HS-27A (cell line): ENCODE measurements around the gene LCTL.
"Not testable (repeated sequence)": the region's sequence is repeated elsewhere in the genome, so short reads cannot be mapped to it uniquely, and the experiment has no call there.

Experiments
- DNase-seq: peaks from one replicate; pipeline ENCODE4 v3.0.0-alpha.2; 2012; ENCODE audit warnings: low read depth, missing footprints

LCTL gene

DNA sequence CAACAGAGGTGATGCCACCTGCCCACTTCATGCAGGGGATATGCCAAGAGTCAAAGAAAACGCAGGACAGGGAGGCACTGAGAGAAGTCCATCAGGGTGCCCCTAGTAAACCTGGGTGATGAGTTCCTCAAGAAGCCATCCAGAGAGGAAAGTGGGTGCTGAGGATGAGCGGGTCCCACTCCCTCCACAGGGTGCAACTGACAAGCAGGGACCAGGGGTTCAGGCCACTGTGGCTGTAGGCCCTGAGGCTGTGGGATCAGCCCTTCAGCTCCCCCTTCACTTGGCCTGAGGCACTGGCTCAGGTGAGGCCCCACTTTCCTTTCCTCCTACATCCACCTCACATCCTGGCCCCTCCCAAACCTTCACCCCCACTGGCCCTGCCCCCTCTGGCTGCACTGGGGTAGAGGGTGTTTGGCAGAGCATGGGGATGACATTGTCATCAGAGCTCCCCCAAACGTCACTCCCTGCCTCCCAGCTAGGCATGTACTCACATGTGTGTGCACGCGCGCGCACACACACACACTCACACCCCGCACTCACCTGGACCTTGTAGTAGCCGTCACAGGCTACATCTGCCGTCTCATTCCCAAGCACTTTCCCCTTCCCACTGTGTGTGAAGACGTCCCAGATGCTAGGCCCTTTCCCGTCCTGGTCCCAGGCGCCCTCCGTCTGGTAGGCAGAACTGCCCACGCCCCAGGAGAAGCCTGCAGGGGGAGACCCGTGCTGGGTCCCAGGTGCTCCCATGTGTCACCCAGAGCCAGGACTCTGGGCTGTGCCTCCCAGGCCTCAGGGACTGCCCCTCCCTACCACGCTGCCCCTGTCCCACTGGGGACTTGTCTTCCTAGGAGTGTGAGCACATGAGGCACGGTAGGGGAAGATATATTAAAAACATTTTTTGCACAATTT lies 1.4 kb downstream of the LCTL start:
- no peak for DNase-seq

DNA sequence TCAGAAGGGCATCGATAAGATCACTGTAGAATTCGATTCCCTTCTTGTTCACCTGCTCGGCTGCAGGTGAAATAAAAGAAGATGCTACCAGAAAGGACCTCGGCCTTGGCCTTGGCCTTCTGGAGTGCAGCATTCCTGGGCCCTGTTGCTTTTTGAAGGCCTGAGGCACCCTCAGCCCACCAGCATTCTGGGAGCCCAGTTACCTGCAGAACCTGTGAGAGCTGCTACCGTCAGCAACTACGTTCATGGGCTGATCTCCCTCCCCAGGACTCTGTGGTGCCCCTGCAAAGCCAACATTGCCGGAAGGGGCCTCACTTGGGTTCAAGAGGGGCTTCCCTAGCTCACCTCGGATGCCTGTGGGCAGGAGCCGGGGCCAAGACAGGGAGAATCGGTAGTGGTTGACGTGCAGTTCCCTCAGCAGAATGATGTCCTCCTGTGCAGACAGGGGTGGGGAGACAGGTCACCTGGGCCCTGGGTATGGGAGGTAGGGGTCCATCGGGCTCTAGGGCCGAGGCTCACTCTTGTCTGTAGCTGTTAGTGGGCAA lies 2.2 kb downstream of the LCTL start:
- DNase-seq = no peak

DNA sequence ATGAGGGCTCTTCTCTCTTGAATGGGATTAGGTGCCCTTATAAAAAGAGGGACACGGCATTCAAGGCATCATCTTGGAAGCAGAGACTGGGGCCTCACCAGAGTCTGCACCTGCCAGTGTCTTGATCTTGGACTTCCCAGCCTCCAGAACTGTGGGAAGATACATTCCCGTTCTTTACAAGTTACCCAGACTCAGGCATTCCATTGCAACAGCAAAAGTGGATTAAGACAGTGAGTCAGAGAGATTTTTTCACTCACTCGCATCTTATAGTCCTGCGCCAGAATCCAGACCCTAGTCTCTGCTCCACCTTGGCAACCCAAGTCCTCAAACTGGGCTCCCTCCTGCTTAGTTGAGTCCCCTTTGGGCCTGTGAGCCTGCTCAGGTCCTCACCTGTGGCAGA lies 2.7 kb downstream of the LCTL start:
- no peak for DNase-seq

DNA sequence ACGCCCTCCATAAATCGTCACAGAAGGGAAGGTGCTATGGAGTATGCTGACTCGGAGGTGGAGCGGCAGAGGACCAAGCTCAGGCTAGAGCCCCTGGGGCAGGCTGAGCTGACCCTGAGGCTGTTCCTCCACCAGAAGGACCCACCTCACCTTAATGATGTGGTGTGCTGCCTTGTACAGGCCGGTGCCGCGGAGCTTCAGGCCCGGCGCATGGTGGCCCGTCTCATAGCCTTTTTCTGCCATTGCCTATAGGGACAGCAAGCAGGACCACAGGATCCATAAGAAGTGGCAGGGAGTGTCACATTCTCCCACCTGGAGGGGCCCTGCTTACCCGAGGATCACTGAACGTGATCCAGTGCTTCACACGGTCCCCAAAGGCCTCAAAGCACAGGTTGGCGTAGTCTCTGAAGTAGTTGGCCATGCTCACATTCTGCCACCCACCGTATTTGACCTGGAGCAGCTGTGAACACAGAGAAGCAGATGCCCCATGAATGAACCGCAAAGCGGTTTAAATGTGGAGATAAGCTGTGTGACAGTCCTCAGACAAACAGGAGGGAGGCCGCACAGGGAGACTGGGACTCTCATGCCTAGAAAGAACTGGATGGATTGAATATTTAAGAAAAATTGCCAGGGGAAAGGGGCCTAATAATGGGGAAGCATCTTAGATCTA lies 4.8 kb downstream of the LCTL start:
- no peak for DNase-seq

DNA sequence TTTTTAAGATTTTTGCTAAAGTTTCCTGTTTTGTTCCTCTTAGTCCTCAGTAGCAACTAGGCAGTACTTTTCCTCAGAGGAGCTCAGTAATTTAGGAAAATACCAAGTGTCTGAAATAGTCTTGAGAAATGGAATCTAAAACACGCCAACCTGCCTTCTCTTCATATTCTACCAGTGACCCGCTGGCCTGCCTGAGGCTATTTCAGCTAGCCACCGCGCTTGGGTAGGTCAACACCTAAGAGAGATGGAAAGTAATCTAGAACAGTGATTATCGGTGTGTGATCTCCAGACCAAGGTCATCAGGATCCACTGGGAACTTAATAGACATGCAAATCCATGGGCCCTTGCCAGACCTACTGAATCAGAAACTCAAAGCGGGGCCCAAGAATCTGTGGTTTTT lies 7.5 kb downstream of the LCTL start:
- DNase-seq = no peak

DNA sequence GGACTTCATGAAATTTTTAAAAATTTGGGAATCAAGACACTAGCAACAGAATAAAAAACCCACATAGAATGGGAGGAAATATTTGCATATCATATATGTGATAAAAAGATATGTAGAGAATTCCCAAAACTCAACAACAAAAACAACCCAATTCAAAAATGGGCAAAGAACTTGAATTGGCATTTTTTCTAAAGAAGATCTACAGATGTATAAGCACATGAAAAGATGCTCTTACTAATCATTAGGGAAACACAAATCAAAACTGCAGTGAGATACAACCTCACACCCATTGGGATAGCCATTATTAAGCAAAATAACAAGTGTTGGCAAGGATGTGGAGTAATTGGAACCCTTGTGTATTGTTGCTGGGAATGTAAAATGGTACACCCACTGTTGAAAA lies 10.1 kb downstream of the LCTL start:
- DNase-seq = no peak

DNA sequence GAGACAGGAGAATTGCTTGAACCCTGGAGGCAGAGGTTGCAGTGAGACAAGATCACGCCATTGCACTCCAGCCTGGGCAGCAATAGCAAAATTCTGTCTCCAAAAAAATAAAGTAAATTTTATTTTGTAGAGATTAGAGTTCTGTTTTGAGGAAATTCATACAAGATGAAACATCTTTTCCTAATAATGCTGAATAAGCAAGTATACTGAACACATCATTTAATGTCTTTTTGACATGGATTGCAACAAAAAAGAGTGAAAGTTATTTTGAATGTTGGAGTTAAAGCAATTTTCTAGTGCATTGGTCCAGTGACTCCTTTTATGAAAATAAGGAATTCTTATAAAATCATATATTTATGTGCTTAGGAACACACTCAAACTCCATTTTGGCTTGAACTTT lies 20.5 kb downstream of the LCTL start:
- no peak for DNase-seq

DNA sequence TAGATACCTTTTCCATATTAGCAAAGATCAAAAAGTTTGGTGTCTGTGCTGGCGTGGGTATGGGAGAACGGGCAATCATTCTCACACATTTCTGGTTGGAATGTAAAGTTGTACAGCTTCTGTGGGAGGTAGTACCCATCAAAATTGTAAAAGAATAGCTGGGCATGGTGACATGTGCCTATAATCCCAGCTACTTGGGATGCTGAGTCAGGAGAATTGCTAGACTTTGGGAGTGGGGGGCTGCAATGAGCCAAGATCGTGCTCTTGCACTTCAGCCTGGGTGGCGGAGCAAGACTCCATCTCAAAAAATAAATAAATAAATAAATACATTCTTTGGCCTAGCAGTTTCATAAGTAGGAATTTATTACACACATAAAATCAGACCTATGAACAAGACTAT lies 22.9 kb downstream of the LCTL start:
- DNase-seq = no peak

DNA sequence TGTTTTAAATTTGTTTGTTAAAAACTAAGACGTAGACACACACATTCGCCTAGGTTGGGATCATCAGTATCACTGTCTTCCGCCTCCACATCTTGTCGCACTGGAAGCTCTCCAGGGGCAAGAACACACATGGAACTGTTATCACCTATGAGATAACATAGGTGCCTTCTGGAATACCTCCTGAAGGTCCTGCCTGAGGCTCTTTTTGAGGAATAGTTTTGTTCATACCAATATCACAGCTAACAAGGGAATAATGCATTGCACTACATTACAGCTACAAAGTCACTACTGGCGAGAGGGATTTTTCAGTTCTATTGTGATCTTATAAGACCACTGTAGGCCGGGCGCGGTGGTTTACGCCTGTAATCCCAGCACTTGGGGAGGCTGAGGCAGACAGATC lies 30.7 kb downstream of the LCTL start:
- no peak for DNase-seq

DNA sequence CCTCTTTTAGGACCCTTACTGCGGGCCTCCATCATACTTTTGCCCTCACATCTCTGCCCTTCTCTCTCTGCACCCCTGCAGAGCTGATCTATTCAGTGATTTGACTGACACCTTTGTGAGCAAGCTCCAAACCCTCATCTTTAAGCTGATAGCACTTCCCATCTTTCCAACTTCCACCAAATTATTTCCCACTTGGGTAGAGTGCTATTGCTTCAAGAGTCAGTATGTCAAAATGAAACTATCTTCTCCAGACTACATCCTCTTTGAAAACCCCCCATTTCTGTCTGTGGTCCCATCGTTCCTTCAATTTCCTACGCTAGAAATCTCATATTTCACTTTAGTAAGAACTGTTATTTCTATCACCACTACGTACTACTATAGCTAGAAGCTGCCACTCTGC lies 41.0 kb downstream of the LCTL start:
- no peak for DNase-seq

DNA sequence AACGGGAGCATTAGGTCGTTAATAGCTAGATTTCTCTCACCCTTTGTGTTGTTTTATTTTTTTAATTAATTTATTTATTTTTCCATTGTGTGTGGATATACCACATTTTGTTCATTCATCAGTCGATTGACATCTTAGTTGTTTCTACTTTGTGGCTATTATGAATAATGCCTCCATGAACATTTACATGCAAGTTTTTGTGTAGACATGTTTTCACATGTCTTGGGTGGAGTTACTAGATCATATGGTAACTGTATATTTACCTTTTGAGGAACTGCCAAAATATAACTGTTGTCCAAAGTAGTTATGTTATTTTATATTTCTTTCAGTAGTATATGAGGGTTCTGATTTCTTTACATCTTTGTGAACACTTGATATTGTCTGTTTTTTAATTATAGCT lies 41.9 kb downstream of the LCTL start:
- no peak for DNase-seq

DNA sequence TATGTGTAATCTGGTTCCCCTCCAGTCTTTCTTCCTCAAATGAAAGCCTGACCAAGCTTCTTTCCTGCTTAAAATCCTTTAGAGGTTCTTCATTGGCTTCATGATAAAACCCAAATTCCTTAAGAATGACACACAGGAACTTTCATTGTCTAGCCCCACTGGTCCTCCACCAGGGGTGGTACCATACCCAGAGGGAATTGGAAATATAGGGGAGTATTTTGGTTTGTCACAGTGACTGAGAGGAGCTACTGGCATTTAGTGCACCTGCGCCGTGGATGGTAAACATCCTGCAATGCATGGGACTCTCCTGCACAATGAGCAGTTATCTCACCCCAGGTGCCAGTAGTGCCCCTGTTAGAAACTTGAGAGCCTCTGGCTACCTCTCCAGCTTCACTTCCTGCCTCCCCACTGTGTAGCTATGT lies 49.9 kb downstream of the LCTL start:
- peak; percentile 24 for DNase-seq

DNA sequence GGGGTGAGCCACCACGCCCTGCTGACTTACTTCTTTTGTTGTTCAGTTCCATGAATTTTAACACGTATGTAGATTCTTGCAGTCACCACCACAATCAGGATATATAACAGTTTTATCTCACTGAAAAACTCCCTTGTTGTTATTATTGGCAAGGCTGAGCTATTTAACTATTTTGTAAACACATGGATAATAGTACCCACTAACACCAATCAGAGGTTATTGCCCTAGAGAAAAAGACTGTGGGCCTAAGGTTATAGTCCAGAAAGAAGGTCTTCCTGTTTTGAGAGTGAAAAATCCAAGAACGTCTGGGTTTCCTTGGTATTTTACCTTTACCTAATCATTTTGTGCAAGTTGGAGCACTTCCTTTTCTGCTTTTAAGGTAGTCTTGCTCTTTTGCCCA lies 51.2 kb downstream of the LCTL start:
- DNase-seq = no peak

DNA sequence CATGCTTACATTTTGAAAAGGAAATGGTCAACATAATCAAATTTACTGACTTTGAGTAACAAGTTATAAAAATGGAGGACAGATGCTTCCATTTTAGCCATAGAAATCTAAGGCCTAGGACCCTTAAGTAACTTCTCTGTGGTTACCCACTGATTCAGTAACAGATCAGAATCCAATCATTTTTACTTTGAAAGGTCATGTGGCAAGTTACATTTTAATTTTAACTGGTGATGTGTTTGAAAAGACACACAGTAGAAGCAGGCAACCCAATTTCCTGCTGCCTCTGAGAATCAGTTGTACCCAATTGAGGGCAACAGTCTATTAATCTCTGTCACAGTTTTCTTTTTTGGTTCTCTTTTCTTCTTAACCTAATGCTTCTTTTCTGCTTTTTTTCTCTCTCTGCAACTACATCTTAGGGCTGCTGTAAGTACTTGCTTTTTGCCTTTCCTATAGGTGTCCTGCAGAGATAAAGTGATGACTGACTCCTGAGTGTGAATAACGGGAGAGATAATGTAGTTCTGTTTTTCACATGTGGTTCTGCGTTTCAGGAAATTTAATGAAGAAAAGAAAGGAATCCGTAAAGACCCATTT lies 57.4 kb downstream of the LCTL start:
- DNase-seq = no peak

DNA sequence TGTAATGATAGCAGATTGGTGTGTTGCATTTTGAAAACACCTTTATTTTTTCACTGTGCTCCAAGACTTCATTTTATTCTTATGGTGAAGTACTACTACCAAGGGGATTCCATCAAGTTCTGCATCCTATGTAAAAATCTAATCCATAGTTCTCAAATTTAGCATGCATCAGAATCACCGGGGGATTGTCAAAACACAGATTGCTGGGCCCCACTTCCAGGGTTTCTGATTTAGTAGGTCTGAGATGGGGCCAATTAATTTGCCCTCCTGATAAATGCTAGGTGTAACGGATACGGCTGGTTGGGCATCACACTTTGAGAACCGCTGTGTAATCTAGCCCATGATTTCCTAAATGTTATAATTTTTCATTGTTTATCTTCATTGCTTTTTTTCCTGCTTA lies 60.0 kb downstream of the LCTL start:
- no peak for DNase-seq

DNA sequence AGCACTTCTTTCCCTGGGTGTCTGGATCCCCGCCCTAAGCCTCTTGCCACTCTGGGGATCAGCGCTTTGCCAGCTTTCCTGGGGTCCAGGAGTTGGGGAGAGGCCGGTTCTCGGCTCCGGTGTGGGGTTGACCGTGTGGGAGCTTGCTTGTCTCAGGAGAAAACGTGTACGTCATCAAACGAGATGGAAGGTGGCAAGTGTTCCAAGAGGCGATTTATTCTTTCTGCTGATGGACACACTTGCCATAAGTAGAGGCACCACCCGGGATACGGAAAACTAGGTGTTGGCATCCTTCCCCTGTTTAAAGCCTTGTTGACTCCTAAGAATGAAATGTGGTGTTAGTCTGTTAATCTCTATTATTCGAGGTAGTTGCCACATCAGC lies 60.4 kb downstream of the LCTL start:
- DNase-seq = peak; percentile 62

DNA sequence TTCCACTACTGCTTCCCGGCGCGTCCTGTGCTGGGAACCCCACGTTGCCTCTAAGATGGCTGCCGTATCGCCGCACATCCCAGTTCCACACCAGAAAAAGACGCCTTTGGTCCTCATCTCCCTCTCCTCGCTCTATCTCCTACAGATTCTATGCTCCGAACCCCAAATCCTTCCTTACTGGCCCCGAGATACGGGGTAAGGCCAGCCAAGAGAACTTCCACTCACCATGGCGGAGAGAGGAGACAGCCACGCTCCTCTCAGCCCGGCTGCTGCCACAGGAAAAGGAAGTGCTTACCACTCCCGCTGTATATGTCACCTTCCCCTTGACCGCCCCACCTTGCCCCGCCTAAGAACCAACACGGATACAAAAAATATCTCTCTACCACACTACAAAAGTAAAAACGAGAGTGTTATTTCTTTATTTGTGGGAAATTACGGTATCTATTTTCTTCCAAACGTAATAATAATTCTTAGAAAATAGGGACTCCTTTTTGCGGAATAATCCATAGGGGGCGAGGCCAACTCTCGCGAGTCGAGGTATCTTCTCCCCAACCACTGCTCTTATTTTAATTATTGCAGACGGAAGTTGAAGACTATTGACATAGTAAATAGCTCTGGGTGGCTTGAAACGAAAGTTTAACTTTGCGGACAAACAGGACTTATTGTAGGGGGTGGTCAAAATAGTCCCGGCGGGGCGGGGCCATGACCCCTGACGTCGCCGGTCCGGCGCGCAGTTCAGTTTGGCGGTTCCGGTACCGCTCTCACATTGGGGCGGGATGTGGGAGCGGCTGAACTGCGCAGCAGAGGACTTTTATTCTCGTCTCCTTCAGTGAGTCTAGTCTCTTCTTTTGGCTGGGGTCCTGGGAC lies 61.0 kb downstream of the LCTL start, which contains the start of the genes RPL4 and ZWILCH:
Gene RPL4 (minus strand): TSS at position 293 of the 867 bp plus-strand sequence. CDS start 65 bp downstream, at position 228.
Gene ZWILCH (plus strand): TSS at position 764 of the 867 bp plus-strand sequence. CDS start 13 bp downstream, at position 777.
- DNase-seq = peak; percentile 95

DNA sequence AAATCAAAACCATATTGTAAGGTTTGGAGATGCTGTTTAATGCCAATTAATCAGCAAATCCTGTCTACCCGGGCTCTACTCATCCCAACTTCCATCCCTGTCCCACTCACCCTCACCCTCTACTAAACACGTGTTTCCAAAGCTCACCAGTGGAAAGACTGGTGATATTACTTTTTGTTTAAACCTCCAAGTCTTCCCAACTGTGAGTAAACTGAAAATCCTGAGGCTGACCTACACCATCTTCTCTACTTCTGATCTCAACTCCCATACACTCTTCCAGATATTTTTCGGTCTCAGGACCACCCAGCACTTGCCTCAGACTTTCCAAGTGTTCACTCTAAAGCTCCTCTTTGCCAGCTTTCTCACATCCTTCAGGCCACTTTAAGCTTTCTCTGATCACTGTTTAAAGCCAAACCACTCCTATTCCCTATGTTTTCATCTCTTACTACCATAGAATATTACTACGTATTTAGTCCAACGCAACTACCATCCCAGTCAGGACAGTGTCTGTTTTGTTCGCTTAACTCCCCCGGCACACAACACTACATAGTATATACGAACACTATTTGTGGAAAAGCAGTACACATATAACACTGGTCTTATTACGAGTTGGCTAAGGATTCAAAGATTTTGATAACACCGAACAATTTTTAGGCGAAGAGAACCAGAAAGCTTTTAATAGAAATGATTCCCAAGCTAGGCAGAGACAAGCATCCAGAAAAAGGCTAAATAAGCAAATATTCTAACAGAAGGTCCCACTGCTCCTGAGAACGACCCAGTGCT lies 61.8 kb downstream of the LCTL start:
- DNase-seq = no peak

DNA sequence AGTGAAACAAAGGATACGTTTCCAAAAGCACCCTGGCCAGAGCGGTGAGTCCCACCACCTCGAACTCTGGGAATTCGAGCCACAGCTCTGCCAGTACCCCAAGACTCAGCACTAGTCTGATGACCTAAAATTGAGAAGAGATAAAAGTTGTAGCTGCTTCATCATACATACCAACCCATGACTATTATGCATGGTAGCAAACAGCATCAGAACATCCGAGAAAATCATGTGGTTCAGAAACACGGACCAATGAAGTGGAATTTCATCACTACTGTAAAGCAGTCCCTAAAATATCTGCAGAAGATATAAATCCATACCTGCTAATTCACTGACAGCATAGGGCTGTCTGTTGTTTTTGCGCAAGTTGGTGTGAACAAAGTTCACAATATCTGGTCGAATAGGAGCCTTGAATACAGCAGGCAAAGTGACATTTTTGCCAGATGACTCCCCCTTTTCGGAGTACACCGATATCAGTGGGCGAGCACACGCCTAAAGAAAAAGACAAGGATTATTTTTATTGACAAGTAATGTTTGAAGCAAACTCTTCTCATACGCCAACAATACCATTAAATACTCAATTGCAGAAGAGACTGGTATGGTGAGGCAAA lies 62.7 kb downstream of the LCTL start:
- not testable (repeated sequence) for DNase-seq

DNA sequence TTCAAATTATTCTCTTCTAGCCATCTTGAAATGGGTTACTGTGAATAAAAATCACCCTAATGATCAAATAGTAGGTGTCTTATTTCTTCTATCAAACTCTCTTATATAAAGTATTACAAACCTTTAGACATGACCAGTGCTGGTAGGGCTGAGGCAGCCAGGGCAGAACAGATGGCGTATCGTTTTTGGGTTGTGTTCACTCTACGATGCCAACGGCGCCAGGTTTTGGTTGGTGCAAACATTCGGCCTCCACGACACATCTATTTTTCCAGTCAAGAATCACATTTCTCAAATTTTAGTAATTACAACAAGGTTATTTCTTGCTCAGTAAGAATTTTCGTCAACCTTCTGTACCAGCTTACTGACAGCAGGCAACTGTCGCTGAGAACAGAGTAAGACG lies 63.3 kb downstream of the LCTL start:
- no peak for DNase-seq
